Measurements from ENCODE around the gene SH3RF1.

The SH3RF1 gene

GRCh38 chr4:169061386-169061785, 209.4 kb downstream of the SH3RF1 start:
- H3K27ac ChIP-seq = no peak overlapping the region
- no peak overlapping the region for H3K9ac ChIP-seq
- H3K9me3 ChIP-seq = no peaks in the 10 kb centered on the region
- no peaks in the 10 kb centered on the region for H3K36me3 ChIP-seq
- no peak overlapping the region for H3K4me3 ChIP-seq
- H3K4me2 ChIP-seq = no peak overlapping the region
- TF ChIP-seq Cebpa-rat (IDR thresholded peaks at IDR 0.05) = no peak
- H3K27me3 ChIP-seq = no peaks in the 10 kb centered on the region
- no peaks in the 10 kb centered on the region for H4K20me1 ChIP-seq
- H3K4me1 ChIP-seq = peaks cover 5% of the 10 kb centered on the region; the same call in 1 of the 2 replicates

GRCh38 chr4:169060391-169061091, 210.2 kb downstream of the SH3RF1 start:
- Histone ChIP-seq H3K4me1 (peaks cover 5% of the 10 kb centered on the region; the same call in 1 of the 2 replicates), H3K27me3 (no peaks in the 10 kb centered on the region), H3K4me3 (no peak overlapping the region), H4K20me1 (no peaks in the 10 kb centered on the region), H3K27ac (no peak overlapping the region), H3K9ac (no peak overlapping the region), H3K4me2 (no peak overlapping the region), H3K36me3 (no peaks in the 10 kb centered on the region), H3K9me3 (no peaks in the 10 kb centered on the region)
- TF ChIP-seq Cebpa-rat (IDR thresholded peaks at IDR 0.05) = no peak

- H3K4me2 ChIP-seq = no peak overlapping the region
- no peaks in the 10 kb centered on the region for H4K20me1 ChIP-seq
- no peaks in the 10 kb centered on the region for H3K9me3 ChIP-seq
- H3K27ac ChIP-seq = no peak overlapping the region
- H3K4me3 ChIP-seq = no peak overlapping the region
- H3K27me3 ChIP-seq = no peaks in the 10 kb centered on the region
- peaks cover 5% of the 10 kb centered on the region; the same call in 1 of the 2 replicates for H3K4me1 ChIP-seq
- H3K9ac ChIP-seq = no peak overlapping the region
- no peak for TF ChIP-seq Cebpa-rat (IDR thresholded peaks at IDR 0.05)
- H3K36me3 ChIP-seq = no peaks in the 10 kb centered on the region
Measured at GRCh38 chr4:169059306-169060211, 211.2 kb downstream of the SH3RF1 start.

- Histone ChIP-seq H3K27ac (no peak overlapping the region), H3K27me3 (no peaks in the 10 kb centered on the region), H4K20me1 (no peaks in the 10 kb centered on the region), H3K4me3 (no peak overlapping the region), H3K4me1 (peaks cover 5% of the 10 kb centered on the region; the same call in 1 of the 2 replicates), H3K36me3 (no peaks in the 10 kb centered on the region), H3K9ac (no peak overlapping the region), H3K4me2 (no peak overlapping the region), H3K9me3 (no peaks in the 10 kb centered on the region)
- no peak for TF ChIP-seq Cebpa-rat (IDR thresholded peaks at IDR 0.05)
Measured at GRCh38 chr4:169058312-169058711, 212.4 kb downstream of the SH3RF1 start.

- TF ChIP-seq Cebpa-rat (IDR thresholded peaks at IDR 0.05) = no peak
- H3K36me3 ChIP-seq = no peaks in the 10 kb centered on the region
Measured at GRCh38 chr4:169054879-169055278, 215.9 kb downstream of the SH3RF1 start.

GRCh38 chr4:169052594-169052945, 218.2 kb downstream of the SH3RF1 start:
- H4K20me1 ChIP-seq = no peaks in the 10 kb centered on the region
- no peaks in the 10 kb centered on the region for H3K4me1 ChIP-seq
- H3K36me3 ChIP-seq = no peaks in the 10 kb centered on the region
- no peak overlapping the region for H3K27ac ChIP-seq
- no peak overlapping the region for H3K4me2 ChIP-seq
- no peak for TF ChIP-seq Cebpa-rat (IDR thresholded peaks at IDR 0.05)
- H3K27me3 ChIP-seq = no peaks in the 10 kb centered on the region
- H3K4me3 ChIP-seq = no peak overlapping the region
- H3K9me3 ChIP-seq = no peaks in the 10 kb centered on the region
- no peak overlapping the region for H3K9ac ChIP-seq

More at GRCh38 chr4:169054879-169055278, 215.9 kb downstream of the SH3RF1 start:
- Histone ChIP-seq H3K4me2 (no peak overlapping the region), H3K4me1 (peaks cover 4% of the 10 kb centered on the region; the same call in 1 of the 2 replicates), H4K20me1 (no peaks in the 10 kb centered on the region), H3K27ac (no peak overlapping the region), H3K9me3 (no peaks in the 10 kb centered on the region), H3K4me3 (no peak overlapping the region), H3K9ac (no peak overlapping the region), H3K27me3 (no peaks in the 10 kb centered on the region)

- no peaks in the 10 kb centered on the region for H3K36me3 ChIP-seq
- no peak for TF ChIP-seq Cebpa-rat (IDR thresholded peaks at IDR 0.05)
- H3K4me1 ChIP-seq = no peaks in the 10 kb centered on the region
- no peak overlapping the region for H3K9ac ChIP-seq
- H3K4me3 ChIP-seq = no peak overlapping the region
- no peak overlapping the region for H3K27ac ChIP-seq
- H3K4me2 ChIP-seq = no peak overlapping the region
- no peaks in the 10 kb centered on the region for H4K20me1 ChIP-seq
- no peaks in the 10 kb centered on the region for H3K9me3 ChIP-seq
- H3K27me3 ChIP-seq = no peaks in the 10 kb centered on the region
Measured at GRCh38 chr4:169051761-169052593, 218.8 kb downstream of the SH3RF1 start.

- no peak for TF ChIP-seq Cebpa-rat (IDR thresholded peaks at IDR 0.05)
- Histone ChIP-seq H3K36me3 (no peaks in the 10 kb centered on the region), H3K9me3 (no peaks in the 10 kb centered on the region), H3K27me3 (no peaks in the 10 kb centered on the region), H3K4me1 (no peaks in the 10 kb centered on the region), H3K9ac (no peak overlapping the region), H3K27ac (no peak overlapping the region), H3K4me2 (no peak overlapping the region), H4K20me1 (no peaks in the 10 kb centered on the region), H3K4me3 (no peak overlapping the region)
Measured at GRCh38 chr4:169050881-169051760, 219.6 kb downstream of the SH3RF1 start.

GRCh38 chr4:169050284-169050683, 220.5 kb downstream of the SH3RF1 start:
- TF ChIP-seq Cebpa-rat (IDR thresholded peaks at IDR 0.05) = no peak
- H3K27me3 ChIP-seq = no peaks in the 10 kb centered on the region

More at GRCh38 chr4:169050284-169050683, 220.5 kb downstream of the SH3RF1 start:
- no peaks in the 10 kb centered on the region for H4K20me1 ChIP-seq
- no peaks in the 10 kb centered on the region for H3K36me3 ChIP-seq
- no peak overlapping the region for H3K27ac ChIP-seq
- no peaks in the 10 kb centered on the region for H3K9me3 ChIP-seq
- H3K9ac ChIP-seq = no peak overlapping the region
- H3K4me3 ChIP-seq = no peak overlapping the region
- no peaks in the 10 kb centered on the region for H3K4me1 ChIP-seq
- H3K4me2 ChIP-seq = no peak overlapping the region

All from BLaER1 (cell line).